Stimulated activated CD8-positive, alpha-beta memory T cell treated with anti-CD3 and anti-CD28 coated beads, Interleukin-12 subunit alpha, Interleukin-12 subunit beta, amount 100 ng/mL, for 4 hours (primary cell): ENCODE data around the gene TECPR1.
"Not testable (repeated sequence)": the region's sequence is repeated elsewhere in the genome, so short reads cannot be mapped to it uniquely, and the experiment has no call there.

Source experiments
- DNase-seq: peaks from one replicate; pipeline ENCODE4 v3.0.0-alpha.2; 2020; ENCODE audit warnings: low read depth

TECPR1 gene

DNA sequence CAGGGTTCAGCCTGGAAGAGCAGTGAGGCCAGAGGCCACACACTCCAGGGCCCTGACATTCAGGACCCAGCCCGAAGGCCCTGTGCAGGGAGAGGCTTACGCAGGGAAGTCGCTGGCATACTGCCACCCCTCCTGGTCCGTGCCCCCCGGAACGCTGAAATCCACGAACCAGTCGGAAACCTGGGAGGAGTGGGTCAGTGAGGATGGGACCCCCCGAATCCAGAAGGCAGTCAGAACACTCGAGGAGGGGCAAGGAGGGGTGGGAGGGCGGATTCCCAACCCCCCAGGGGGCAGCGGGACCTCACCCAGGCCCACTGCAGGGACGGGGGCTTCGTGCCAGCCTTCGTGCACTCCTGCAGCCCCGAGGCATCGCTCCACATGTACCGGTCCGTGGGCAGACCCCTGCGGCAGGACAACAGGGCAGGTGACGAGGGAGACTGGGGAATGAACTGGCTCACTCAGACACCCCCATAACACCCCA is 27.3 kb downstream of the TECPR1 start:
- DNase-seq = no peak

DNA sequence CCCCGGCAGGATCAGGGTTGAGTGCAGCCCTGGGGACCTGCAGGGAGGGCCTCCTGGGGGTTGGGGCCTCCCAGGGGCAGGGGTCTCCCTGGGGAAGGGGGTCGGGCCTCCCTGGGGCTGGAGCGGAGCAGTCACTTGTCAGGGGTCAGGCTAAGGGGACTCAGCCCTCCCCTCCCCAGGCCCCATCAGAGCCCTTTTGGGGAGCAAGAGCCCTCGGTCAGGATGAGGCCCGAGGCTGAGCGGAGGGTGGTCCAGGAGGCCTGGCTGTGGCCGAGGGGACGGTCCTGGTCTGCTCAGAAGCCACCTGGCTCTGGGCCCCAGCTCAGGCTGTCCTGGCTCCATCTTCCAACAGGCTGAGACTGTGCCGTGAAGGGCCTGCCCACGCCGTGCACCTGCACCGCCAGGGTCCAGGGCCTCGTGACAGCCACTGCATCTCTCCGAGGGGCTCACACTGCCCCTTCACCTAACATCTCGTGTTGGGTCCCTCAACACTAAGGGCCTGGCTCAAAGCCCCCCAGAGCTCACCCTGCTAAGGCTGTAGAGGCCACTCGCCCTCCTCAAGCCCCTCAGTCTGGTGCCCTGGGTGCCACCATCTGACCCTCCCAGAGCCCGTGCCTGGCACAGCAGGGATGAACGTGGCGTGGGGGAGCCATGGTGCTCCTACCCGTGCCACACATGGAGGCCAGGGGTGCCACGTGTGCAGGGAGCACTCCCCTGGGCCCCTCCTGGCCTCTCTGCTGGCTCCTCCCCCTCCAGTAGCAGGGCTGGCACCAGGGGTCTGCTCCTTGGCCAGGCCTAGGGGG is 27.9 kb downstream of the TECPR1 start:
- no peak for DNase-seq

DNA sequence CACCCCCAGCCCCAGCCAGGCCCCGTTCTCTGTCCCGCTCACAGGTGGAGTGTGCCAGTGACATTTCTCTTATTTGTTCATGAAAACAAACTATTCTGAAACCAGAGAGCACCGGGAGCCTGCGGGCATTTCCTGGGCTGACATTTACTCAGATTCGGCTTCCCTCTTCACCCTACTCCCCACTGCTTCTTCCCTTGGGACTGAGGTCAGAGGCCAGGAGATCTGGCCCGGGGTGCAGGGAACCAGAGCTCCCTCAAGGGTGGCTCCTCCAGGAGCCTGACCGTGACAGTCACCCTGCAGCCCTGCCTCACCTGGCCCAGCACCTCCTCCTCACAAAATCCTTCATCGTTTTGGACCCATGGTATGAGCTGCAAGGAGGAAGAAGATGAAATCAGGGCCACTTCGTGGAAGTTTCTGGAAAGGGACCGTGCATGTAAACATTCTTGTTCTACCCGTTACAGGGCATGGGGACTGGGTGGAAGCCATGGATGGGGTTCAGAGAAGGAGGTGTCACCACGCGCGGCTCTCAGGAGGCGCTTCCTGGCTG is 28.6 kb downstream of the TECPR1 start:
- DNase-seq = no peak

DNA sequence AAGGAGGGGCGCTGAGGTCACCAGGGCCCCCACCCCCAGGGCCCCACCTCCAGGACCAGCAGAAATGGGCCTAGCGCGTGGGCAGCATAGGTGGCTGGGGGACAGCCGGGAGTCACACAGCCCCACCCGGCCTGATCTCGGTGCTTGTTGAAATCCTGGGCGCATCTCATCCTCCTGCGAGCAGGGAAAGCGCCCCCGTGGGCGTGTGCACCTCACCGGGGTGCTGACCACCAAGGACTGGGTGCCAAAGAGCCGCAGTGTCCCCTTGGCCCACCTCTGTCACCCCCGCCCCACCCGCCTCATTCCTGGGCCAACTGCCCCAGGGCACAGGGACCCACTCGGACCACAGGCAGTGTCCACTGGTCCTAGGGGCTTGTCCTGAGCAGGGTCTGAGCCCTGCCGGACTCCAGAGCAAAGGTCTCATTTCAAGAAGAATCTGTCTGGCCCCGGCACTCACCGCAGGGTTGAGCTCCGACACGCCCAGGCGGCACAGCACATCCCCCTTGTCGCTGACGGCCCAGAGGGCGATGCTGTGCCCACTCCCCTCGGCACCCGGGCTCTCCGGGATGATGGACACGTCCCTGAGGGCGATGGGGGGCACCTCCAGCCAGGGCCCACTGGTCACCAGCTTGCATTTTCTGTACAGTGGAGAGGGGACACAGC is 29.4 kb downstream of the TECPR1 start:
- DNase-seq = no peak

DNA sequence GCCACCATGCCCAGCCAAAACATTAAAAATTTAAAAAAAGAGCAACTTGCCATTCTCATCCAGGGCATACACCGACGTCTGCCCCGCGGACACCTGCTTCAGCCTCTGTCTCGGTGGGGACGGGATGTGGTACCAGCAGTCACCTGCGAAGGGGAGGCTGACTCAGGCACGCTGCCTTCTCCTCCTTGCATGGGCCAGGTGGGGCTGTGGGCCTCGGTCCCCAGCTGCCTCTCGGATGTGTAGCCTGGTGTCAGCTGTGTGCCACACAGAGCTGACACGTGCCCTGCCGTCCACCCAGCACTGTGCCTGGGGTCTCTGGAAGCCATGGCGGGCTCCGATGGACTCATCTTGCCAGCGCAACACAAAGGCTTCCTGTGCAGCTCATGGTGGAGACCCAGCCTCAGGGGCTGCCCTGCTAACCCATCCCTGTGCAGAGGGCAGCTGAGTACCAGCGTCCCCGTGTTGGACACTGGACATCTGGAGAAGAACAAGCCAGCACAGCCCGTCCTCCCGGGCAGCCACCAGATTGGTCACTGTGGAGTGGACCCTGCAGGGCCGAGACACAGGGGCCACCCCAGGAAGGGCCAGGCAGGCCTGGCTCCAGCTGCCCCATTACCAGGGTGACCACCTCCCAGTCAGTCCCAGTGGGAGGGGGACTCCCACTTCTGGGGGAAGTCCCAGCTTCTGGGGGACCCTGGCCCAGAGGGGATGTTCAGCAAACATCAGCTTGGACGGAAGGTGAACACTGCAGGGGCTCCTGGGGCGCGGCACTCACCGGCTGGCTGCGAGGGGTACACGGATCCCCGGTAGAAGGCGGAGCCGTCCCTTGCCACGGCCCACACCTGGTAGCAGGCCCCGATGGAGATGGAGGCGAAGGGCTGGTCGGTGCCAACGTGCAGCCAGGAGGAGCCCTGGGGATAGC is 30.2 kb downstream of the TECPR1 start:
- no peak for DNase-seq

DNA sequence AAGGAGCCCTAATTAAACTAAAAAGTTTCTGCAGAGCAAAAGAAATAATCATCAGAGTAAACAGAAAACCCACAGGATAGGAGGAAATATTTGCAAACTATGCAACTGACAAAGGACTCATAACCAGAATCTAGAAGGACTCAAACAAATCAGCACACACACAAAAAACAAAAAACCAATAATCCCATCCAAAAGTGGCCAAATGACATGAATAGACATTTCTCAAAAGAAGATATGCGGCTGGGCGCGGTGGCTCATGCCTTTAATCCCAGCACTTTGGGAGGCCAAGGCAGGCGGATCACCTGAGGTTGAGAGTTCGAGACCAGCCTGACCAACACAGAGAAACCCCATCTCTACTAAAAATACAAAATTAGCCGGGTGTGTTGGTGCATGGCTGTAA is 32.6 kb downstream of the TECPR1 start:
- not testable (repeated sequence) for DNase-seq

DNA sequence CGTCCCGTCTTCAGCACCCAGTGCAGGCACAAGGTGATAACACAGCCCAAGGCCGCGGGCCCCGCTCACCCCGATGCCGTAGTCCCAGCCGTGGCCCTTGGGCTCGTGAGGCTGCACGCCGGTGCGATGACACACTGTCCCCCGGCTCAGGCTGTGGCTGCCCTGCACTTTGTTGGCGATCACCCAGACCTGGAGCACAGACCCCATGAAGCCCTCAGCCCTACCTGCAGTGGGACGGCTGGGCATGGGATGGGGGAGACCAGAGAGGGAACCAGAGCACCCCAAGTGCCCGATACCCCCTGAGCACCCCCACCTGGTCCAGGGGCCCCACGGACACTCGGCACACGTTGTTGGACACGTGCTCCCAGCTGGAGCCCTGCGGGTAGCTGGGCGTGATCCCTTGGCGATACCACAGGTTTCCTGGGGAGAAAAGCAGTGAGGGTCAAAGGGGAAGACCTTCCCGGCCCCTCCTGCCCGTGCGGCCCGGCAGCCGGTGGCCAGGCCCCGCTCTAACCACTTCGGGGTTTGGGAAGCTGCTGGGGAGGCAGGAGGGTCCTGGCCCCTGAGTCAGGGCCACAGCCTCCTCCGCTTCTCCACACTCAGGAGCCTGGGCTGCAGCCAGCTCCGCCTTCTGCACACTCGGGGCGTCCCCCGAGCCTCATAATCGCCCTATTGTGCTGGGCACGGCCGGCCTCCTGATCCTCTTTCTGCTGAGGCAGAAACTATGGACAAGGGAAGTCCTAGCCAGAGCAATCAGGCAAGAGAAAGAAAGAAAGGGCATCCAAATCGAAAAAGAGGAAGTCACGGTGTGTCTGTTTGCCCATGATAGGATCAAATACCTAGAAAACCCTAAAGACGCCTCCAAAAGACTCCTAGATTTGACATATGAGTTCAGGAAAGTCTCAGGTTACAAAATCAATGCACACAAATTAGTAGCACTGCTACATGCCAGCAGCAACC is 34.1 kb downstream of the TECPR1 start:
- no peak for DNase-seq

DNA sequence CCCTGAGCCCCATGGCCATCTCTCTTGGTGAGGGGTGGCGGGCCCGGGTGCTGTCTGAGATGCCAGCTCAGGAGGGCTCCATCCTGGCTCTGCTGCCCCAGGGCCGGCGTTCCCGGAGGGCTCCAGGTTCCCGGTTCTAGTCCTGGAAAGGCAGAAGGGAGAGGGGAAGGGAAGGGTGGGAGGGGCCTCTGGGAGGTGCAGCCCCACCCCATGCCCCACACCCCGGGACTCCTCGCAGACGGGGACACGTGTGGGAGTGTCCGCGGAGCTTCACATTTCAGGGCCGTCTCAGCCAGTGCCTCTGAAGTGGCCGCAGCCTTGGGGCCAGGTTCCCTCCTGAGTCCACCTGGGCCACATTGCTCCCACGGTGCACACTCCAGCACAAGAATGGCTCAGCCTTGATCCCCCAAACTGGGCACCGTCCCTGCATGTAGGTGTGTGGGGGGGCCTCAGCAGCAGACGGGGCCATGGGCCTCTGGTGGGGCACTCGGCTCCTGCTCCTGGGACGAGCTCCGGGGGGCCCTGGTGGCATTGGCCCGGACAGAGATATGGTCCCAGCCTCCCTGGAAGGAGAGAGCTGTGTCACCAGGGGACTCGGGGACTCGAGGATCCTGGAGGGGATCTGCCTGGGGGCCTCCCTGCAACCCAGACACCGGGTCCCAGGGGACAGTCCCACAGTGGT is 35.0 kb downstream of the TECPR1 start:
- no peak for DNase-seq

DNA sequence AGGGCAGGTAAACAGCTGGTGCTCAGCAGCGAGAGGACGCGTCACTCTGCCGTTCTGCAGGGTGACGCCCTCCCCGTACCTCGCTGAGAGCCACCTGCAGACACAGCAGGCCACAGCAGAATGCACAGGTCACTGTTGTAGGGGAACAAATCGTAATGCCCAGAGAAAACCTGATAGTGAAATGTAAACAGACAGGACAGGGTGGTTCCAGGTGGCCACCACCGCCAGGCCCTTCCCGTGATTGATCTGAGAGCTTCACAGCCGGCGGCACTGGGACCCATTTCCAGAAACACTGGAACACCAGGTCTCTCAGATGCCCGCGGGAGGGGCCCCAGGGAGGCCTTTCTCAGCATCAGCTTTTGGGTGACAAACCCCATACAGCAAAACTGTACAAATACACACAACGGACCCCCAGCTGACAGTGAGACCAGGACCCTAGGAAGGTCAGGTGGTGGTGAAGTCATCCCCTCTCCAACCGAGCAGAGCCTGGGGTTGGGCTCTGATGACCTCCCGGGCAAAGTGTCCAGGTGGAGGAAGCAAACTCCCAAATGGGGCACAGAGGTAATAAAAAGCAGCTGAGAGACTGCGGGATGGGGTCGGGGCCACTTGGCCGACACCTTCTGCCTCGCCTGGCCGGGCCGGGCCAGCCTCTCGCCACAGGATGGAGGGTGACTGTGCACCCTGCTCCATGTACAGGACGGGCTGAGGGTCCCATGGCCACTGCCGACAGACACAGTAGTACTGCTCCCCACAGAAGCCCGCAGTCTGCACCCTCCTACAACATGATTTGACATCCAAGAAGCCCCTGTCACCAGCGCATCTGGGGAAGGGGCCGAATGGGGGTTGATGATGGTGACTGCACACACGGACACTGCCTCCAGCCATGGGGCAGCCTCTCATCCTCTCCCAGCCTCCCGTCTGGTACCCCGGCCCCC is 36.2 kb downstream of the TECPR1 start:
- DNase-seq = no peak

DNA sequence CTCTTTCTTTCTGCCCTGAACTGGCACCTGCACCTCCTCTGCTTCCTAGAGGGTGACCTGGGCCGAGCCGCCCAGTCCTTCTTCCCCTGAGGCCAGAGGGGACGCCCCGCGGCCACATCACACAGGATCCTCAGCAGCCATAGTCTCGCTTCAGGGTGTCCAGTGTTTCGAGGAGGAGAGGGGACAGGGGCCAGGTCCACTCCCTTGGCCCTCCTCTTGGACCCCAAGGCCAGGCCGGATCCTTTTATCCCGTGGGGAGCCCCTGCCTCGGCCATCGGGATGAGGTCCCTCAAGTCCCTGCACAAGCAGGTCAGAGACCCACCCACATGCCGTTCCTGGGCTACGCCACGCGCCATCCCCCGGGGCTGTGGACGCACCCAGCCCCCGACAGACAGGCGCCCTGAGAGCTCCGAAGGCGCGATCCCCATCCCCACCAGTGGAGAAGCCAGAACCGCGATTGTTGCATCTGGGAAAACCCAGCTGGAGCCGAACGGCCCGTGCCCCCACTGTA is 37.2 kb downstream of the TECPR1 start:
- DNase-seq = no peak

DNA sequence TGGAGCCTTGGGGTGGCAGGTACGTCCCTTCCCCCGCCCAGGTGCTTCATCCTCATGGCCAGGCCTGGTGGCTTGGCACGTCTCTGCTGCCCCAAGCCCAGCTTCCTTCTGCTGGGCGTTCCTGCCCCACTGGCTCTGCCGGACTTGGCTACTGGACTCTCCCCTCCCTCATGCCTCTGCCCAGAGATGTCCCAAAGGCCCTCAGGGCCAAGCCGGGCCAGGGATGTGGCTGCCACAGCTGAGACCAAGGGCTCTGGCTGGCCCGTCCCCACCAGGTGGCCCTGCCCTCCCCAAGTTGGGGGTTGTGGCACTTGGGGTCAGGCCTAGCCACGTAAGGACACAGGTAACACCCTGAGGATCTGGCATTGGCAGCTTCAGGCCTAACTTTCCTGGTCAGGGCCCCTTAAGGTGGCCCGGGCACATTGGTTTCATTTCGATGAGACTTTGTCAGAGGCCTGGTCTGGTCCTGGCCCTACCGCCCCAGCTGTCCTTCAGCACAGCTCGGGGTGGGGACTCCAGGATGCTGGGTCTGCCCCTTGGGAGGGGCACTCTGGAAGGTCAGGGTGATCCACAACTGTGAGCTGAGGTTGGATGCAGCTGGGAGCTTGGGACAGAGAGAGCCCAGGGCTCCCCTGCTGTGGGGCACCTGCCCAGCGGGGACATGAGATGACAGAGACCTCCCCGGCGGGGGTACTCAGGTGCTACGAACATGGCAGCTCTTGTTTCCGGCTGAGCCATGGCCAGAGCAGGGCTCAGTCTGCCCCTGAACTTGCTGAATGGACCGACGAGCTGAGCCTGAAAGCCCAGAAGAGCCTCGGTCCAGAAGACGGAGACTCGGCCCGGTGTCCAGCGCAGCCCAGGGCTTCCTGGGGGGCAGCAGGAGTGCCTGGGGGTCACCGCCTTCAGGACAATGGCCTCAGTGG is 37.9 kb downstream of the TECPR1 start:
- DNase-seq = no peak

DNA sequence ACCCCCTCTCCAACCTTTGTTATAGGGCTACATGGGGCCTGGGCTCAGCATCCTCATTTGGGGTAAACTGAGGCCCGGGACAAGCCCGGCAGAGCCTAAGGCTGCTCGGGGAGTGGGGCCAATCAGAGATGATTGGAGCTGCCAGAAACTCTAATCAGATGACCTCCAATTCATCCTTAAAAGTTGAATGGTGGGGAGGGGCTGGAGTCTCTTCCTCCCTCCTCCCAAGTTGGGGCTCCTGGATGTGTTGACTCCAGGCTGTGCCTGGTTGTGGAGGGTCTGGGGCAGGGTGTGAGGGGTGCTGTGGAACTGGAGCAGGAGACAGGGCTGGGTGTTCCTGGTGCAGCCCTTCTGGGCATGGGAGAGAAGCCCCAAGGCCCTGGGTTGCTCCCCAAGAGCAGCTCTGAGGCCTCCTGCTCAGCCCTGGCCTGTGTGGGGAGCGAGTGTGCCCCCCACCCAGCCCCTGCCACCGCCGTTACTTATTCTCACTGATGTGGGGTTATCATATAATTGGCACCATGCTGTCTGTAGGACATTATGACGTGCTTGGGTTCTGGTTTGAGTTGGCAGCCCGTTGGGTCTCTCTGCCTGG is 38.6 kb downstream of the TECPR1 start:
- DNase-seq = no peak

DNA sequence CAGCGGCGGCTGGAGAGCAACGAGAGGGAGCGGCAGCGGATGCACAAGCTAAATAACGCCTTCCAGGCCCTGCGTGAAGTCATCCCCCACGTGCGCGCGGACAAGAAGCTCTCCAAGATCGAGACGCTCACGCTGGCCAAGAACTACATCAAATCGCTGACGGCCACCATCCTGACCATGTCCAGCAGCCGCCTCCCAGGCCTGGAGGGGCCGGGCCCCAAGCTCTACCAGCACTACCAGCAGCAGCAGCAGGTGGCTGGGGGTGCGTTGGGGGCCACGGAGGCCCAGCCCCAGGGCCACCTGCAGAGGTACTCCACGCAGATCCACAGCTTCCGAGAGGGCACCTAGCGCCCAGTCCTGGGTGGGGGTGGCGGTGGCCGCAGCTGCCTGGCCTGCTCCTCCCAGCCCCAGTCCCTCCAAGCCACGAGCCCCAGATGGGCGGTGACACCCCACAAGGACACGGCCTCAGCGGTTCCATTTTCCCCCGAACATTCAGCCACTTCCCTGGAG is 39.4 kb downstream of the TECPR1 start:
- DNase-seq = no peak

DNA sequence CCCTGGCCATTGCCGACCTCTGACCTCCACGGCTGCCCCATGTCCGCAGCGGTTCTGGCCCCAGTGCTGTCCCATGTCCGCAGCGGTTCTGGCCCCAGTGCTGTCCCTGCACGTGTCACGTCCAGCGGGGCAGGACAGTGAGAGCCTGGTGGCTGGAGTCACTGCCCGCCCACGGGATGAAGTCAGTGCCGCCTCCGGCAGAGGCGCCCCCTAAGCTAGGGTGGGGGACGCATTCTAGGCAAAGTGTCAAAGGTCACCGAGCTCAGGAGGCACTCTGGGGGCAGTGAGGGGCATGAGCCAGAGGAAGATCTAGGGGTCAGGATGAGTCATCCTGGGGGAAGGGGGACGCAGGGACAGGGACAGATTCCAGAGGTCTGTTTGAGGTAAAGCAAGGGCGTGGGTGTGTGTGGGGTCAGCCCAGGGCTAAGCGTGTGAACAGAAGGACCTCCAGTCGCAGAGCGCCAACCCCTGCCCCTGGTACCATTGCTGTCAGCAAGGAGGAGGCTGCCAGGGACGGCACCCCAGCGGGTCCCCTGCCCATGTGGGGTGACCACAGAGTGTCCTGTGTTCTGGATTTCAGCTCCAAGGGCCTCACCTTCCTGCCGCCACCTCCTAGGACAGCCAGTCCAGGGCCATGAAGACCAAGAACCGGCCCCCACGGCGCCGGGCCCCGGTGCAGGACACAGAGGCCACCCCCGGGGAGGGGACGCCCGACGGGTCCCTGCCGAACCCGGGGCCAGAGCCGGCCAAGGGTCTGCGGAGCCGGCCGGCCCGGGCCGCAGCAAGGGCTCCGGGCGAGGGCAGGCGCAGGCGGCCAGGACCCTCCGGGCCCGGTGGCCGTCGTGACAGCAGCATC is 40.1 kb downstream of the TECPR1 start:
- no peak for DNase-seq

DNA sequence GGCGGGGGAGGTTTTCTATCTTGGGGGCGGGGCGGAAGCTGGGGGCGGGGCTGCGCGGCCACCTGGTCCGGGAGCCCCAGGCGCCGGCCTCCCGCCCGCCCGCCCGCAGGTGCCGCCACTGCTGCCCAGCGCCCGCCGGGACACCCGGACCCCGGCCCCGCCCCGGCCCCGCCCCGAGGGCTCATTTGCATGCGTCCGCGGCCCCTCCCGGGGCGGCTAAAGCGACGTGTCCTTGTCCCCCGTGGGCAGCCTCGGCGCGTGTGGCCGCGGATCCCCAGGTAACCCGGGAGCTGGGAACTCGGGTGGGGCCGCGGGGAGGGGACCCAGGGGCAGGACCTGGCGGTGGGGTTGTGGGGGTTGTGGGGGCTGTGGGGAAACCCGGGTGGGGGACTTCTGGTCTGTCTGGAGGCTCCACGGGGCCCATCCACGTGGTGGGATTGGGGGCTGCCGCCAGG is 40.8 kb downstream of the TECPR1 start, which contains the start of gene BHLHA15:
BHLHA15 (plus strand) TSS at position 219 of the 455 bp plus-strand sequence. CDS start 871 bp downstream, outside the sequence.
- DNase-seq = no peak
